Prostate gland (tissue), 2 donors: ENCODE data around the gene HSH2D. TPM values are rescaled to one million over a fixed set of nuclear protein-coding genes. Genes with fewer than 3 reads are reported as not detected.

Experiments used
- DNase-seq: peaks from one replicate; pipeline ENCODE4 v3.0.0-alpha.2; 2019; ENCODE audit warnings: low spot score
- H3K27ac ChIP-seq, 2 donors: fragments of 200-600 bp; sonication (generic); 2 replicates each; pipeline ENCODE4 v1.5.1; 2017 to 2019
- H3K27me3 ChIP-seq: fragments of 200-600 bp; sonication (generic); replicated peaks from 2 replicates; pipeline ENCODE4 v1.5.1; 2019; ENCODE audit not compliant: insufficient read depth
- H3K36me3 ChIP-seq, 2 donors: fragments of 200-600 bp; sonication (generic); 1 replicate in 1 of 2; 2 replicates in 1 of 2; pipeline versions ENCODE4 v1.5.1 to v1.8.1; 2017 to 2019
- H3K4me1 ChIP-seq: fragments of 200-600 bp; sonication (generic); replicated peaks from 2 replicates; pipeline ENCODE4 v1.5.1; 2019
- H3K4me3 ChIP-seq, 2 donors: fragments of 200-600 bp; sonication (generic); 2 replicates each; pipeline ENCODE4 v1.5.1; 2017 to 2019
- H3K9me3 ChIP-seq: fragments of 200-600 bp; sonication (generic); 2 replicates; pipeline ENCODE4 v1.5.1; 2017
- CTCF ChIP-seq, 4 experiments: fragments of 200-600 bp in 2 of 4; fragments of 450-650 bp in 2 of 4; sonication (generic) in 2 of 4; IDR thresholded peaks; 1 replicate in 3 of 4; 2 replicates in 1 of 4; pipeline ENCODE4 v1.5.1; 2016 to 2019; ENCODE audit warnings: antibody characterized with exemption in 4 of 4, mild to moderate bottlenecking in 2 of 4, moderate library complexity in 2 of 4
- POLR2A ChIP-seq: fragments of 450-650 bp; IDR thresholded peaks from one replicate; pipeline ENCODE4 v1.6.1; 2016; ENCODE audit warnings: antibody characterized with exemption, mild to moderate bottlenecking
- POLR2AphosphoS5 ChIP-seq: sonication (generic); formaldehyde crosslinking; IDR thresholded peaks from one replicate; pipeline ENCODE4 v1.6.1; 2017; ENCODE audit warnings: antibody characterized with exemption
- WGBS: methylation state at CpG from one replicate; pipeline ENCODE4 v1.1.5; 2018; 5-methylcytosine and 5-hydroxymethylcytosine counted together
- intact Hi-C: fragments of 100-400 bp; cut with DNase I; formaldehyde crosslinking; loops from one replicate; pipeline ENCODE4 v1.14.2; 2022
- total RNA-seq, 2 donors: library from RNA; depleted of rRNA; stranded (reverse); fragments of >200 nt; gene quantifications; one replicate each; pipeline ENCODE4 v1.1.0, GENCODE V29; 2016

HSH2D gene
- total RNA-seq, 2 donors from 2014 or later: 12.6 to 13.5 TPM

DNA sequence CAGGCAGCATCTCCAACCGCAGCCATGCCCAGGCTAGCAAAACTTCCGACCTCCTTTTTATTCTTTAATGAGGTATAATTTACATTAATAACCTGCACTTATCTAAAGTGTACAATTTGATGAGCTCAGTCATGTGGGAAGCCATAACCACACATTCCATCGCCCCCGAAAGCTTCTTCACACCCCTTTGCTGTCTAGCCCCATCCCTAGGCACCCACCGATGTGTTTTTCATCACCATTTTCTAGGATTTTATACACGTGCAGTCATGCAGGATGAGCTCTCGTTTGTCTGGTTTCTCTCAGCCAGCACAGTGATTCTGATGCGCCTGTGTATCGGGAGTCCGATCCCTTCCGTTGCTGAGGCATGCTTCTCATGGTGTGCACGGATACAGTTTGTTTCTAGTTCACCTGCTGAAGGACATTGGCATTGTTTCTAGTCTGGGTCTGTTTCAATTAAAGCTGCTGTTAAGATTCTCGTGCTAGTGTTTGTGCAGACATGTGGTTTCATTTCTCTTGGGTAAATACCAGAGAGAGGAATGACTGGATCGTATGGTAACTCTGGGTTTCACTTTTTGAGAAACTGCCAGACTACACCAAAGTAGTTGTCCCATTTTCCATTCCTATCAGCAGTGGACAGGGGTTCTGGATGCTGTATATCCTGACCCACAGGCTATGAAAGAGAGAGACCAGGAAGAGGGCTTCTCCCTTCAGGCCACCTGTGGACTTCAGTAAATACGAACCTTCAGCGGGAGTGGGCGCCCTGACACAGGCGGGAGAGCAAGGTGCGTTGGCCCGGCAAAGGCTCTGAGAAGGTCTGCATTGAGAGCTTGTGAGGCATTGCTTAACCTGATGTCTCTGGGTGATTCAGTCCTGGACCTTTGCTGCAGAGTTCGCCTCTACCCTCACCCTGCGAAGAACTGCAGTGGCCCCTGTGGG lies 59.1 kb downstream of the HSH2D start:
- DNase-seq: no peak
- intact Hi-C loops: no loop called here
- peak overlapping the region in 1 of 2 donors; percentile 6 for H3K27ac ChIP-seq
- peaks cover 20% of the 10 kb centered on the region for H3K4me1 ChIP-seq
- peaks cover 0 to 6% of the 10 kb centered on the region in 2 donors for H3K36me3 ChIP-seq
- H3K4me3 ChIP-seq: no peak overlapping the region
- H3K27me3 ChIP-seq: no peaks in the 10 kb centered on the region
- TF ChIP-seq CTCF (IDR thresholded peaks at IDR 0.05) (no peak), POLR2A (no peak), POLR2AphosphoS5 (peak; percentile 53)
- no peaks in the 10 kb centered on the region for H3K9me3 ChIP-seq
- WGBS: 74% methylated on average over 22 of the region's 22 CpGs

DNA sequence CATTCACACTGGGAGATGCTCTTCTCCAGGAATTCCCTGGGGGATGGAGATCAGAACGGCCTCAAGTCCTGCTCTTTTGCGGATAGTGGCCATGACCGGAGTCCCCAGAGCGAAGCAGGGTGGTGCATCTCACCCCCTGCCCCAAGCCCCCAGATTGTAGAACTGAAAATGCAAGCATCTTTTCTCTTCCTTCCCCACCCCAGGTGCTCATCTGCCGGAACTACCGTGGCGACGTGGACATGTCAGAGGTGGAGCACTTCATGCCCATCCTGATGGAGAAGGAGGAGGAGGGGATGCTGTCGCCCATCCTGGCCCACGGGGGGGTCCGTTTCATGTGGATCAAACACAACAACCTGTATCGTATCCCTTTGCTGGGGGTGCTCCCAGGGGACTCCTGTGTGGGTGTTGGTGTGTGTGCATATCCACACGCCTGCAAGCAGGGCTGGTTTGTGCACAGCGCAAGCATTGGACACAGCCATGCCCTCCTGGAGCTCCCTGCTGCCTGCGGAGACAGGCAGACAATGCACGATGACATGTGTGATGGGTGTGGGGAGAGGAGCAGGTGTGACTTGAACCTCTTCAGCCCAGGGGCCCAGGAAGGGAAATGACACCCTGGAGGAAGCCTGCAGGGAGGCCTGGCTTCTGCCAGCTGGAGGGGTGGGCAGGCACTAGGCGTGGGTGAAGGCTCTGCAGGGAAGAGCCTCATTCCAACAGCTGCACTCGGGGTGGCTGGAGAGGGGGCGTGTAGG lies 59.9 kb downstream of the HSH2D start:
- Histone ChIP-seq H3K27me3 (no peaks in the 10 kb centered on the region), H3K9me3 (no peaks in the 10 kb centered on the region), H3K27ac (no peak overlapping the region), H3K36me3 (peaks cover 0 to 6% of the 10 kb centered on the region in 2 donors), H3K4me1 (peaks cover 18% of the 10 kb centered on the region), H3K4me3 (no peak overlapping the region)
- no peak for TF ChIP-seq POLR2A
- TF ChIP-seq CTCF (IDR thresholded peaks at IDR 0.05): no peak
- no peak for TF ChIP-seq POLR2AphosphoS5
- intact Hi-C loops: no loop called here
- 90% methylated on average over 19 of the region's 19 CpGs for WGBS
- no peak for DNase-seq

- TF ChIP-seq CTCF (IDR thresholded peaks at IDR 0.05): no peak
- TF ChIP-seq POLR2A: no peak
- no peak for TF ChIP-seq POLR2AphosphoS5
- WGBS: 83% methylated on average over 5 of the region's 5 CpGs
These were observed 60.5 kb downstream of the HSH2D start for GRCh38 chr19:16204005-16204294.

GRCh38 chr19:16205205-16206045 lies 61.9 kb downstream of the HSH2D start:
- TF ChIP-seq POLR2AphosphoS5: no peak
- no peak for TF ChIP-seq POLR2A
- TF ChIP-seq CTCF (IDR thresholded peaks at IDR 0.05): no peak
- no peaks in the 10 kb centered on the region for H3K9me3 ChIP-seq
- H3K27me3 ChIP-seq: no peaks in the 10 kb centered on the region
- no peak for DNase-seq
- peaks cover 7% of the 10 kb centered on the region for H3K4me1 ChIP-seq
- 59% methylated on average over 10 of the region's 11 CpGs for WGBS
- H3K4me3 ChIP-seq: no peak overlapping the region
- intact Hi-C loops: no loop called here
- H3K27ac ChIP-seq: no peak overlapping the region
- peaks cover 0 to 6% of the 10 kb centered on the region in 2 donors for H3K36me3 ChIP-seq

More at GRCh38 chr19:16204005-16204294, 60.5 kb downstream of the HSH2D start:
- H3K27me3 ChIP-seq: no peaks in the 10 kb centered on the region
- H3K4me3 ChIP-seq: no peak overlapping the region
- intact Hi-C loops: no loop called here
- H3K4me1 ChIP-seq: peaks cover 13% of the 10 kb centered on the region
- H3K27ac ChIP-seq: no peak overlapping the region
- H3K36me3 ChIP-seq: peaks cover 0 to 6% of the 10 kb centered on the region in 2 donors
- H3K9me3 ChIP-seq: no peaks in the 10 kb centered on the region
- no peak for DNase-seq
